Inflammatory macrophage (primary cell): ENCODE measurements around the gene UBALD1.
"Not testable (repeated sequence)": the region's sequence is repeated elsewhere in the genome, so short reads cannot be mapped to it uniquely, and the experiment has no call there.

Experiments used
- DNase-seq, 2 donors: peaks; one replicate each; pipeline ENCODE4 v3.0.0-alpha.2; 2020 to 2022

Gene UBALD1

GRCh38 chr16:4597174-4597573 is 17.5 kb downstream of the UBALD1 start:
- DNase-seq = no peak

- no peak for DNase-seq
Measured at GRCh38 chr16:4594433-4595410, 20.0 kb downstream of the UBALD1 start.

DNA sequence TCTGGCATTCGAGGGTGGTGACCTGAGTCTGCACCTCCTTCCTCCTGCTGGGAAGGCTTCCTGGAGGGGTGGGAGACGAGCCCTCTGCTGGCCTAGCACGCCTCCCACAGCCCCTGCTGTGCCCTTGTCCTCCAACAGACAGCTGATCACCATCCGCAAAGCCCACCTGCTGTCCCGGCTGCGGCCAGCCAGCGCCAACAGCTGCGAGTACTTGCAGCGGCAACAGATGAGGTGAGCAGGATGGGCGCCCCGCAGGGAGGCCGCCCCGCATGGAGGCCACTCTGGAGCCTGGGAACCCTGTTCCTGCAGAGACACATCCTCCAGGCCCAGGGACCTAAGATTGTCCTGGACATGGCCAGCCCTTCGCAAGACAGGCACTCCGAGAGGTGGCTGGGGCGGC is 21.6 kb downstream of the UBALD1 start:
- no peak for DNase-seq

DNA sequence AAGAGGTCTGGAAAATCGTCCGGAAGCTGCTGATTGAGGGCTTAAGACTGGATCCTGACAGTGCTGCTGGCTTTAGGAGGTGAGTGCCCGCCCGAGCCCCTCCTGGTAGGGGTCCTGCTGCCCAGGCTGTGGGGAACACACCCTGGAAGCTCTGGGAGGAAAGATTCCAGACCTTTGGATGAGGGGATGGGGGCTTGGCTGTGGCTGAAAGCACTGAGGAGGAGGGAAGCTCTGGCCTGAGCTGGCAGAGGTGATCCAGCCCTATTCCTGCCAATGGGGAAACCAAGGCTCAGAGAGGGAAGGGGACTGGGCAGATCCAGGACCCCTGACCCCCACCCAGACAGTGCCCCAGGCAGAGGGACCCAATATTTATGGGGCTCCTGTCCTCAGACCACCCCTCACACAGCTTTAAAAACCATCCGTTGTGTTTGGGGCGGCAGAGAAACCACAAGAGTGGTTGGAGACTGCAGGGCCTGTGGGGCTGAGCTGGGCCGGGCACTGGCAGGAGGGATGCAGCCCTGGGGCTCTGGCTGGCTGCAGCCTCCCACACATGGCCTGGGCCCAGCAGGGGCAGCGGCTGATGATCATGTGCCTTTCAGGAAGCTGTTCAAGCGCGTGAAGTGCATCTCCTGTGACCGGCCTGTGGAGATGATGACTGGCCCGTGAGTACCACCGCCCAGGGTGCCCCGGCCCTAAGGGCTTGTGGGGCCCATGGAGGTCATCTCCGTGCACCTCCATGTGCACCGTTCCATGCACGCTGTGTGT is 22.8 kb downstream of the UBALD1 start:
- peak; percentile 20 to 34 for DNase-seq

DNA sequence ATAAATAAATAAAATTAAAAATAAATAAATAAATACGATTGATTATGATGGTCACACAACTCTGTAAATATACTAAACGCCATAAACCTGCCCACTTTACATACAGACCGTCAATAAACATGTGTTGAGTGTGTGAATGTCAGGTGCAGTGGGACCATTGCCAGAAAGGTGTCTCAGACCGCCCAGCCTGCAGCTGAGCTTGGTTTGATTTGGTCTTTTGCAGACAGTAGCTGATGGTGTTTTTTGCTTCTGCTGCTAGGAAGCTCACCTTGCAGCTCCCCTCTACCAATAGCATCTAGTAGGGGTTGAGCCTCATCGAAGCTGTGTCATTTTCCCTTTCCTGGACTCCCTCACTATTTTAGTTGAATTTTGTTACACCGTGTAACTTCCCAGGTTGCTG is 23.5 kb downstream of the UBALD1 start:
- DNase-seq = no peak

GRCh38 chr16:4588961-4589360 is 25.7 kb downstream of the UBALD1 start:
- DNase-seq = no peak

DNA sequence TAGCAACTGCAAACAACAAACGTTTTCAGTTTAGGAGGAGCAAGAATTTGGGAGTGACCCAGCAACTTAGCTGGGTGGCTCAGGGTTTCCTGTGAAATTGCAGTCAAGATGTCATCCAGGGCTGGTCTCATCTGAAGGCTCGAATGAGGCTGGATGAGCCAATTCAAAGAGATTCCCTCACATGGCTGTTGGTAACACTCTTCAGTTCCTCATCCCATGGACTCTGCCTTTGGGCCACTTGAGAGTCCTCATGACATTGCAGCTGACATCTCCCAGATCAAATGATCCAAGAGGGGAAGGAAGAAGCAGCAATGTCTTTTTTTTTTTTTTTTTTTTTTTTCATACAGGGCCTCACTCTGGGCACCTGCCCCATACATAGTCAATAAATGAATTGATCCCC is 26.3 kb downstream of the UBALD1 start:
- DNase-seq = peak; percentile 55 to 75

- no peak for DNase-seq
Measured at GRCh38 chr16:4586291-4586690, 28.4 kb downstream of the UBALD1 start.

DNA sequence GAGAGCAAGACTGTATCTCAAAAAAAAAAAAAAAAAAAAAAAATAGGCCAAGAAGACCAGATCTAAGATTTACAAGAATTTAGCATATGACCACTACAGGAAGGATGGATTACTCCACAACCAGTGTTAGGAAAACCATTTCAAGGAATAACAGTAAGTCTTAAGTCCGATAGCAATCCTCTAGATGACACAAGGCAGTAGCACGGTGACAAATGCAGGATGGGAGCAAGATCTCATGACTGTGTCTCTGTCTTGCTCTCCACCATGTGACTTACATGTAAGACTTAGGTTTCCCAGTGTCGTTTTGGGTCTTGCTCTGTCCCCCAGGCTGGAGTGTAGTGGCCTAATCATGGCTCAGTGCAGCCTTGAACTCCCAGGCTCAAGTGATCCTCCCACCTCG is 30.8 kb downstream of the UBALD1 start:
- DNase-seq = peak; percentile 74

- no peak for DNase-seq
Measured at GRCh38 chr16:4580250-4580649, 34.4 kb downstream of the UBALD1 start.

DNA sequence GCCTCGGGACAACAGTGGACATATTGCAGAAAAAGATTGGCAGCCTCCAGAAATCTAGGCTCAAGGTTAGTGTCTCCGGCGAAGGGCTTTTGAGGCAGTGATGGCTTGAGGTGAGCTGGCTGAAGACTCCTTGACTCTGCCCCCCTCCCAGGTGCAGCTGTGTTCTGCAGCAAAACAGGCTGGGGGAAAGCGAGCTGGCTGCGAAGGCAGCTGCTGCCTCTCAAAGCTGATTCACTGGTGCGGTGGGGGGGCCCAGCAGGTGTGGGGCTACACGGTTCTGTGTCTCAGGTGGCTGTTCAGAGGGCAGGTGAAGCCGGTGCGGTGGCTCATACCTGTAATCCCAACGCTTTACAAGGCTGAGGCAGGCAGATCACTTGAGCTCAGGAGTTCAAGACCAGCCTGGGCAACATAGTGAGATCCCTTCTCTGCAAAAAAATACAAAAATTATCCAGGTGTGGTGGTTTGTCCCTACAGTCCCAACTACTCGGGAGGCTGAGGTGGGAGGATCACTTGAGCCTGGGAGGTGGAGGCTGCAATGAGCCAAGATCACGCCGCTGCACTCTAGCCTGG is 35.6 kb downstream of the UBALD1 start:
- no peak for DNase-seq

- DNase-seq = no peak
Measured at GRCh38 chr16:4576008-4576407, 38.7 kb downstream of the UBALD1 start.

DNA sequence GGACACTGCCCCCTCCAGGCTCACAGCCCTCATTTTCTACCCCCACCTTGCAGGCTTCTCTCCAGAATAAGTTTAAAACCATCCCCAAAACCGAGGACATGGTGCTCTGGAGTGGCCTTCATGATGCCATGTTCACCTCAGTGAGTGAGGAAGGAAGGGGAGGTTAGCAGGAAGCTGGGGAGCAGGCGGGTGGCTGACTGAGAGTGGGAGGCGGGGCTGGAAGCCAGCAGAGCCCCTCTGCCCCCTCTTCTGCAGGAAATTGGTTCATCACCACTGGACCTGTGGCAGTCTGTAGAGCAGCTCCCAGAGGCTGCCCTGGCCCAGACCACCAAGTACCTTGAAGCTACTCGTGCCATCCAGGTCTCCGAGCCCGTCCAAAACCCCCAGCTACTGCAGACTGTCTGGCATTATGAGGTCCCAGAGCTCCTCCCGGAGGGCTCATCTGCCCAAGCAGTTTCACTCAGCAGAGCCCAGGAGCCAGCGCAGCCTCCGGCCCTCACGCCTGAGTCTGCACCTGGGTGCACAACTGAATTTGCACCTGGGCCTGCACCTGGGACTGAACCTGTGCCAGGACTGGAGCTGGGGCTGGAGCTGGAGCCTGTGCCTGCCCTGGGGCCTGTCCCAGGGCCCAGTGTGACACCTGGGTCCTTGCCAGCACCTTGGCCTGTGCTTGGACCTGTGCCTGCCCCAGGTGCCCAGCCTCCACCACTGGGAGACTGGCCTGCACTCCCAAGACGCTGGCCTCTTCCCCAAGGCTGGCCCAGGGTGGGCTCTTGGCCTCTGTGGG is 39.6 kb downstream of the UBALD1 start:
- no peak for DNase-seq

DNA sequence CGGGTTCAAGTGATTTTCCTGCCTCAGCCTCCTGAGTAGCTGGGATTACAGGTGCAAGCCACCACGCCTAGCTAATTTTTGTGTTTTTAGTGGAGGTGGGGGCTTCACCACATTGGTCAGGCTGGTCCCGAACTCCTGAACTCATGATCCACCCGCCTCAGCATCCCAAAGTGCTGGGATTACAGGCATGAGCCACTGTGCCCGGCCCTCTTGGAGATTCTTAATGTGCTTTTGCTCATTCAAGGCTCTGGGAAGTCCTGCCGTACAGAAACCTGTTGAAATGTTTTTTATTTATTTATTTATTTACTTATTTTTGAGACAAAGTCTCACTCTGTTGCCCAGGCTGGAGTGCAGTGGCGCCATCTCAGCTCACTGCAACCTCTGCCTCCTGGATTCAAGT is 40.8 kb downstream of the UBALD1 start:
- not testable (repeated sequence) for DNase-seq

GRCh38 chr16:4572715-4573114 is 42.0 kb downstream of the UBALD1 start:
- peak; percentile 32 to 57 for DNase-seq

DNA sequence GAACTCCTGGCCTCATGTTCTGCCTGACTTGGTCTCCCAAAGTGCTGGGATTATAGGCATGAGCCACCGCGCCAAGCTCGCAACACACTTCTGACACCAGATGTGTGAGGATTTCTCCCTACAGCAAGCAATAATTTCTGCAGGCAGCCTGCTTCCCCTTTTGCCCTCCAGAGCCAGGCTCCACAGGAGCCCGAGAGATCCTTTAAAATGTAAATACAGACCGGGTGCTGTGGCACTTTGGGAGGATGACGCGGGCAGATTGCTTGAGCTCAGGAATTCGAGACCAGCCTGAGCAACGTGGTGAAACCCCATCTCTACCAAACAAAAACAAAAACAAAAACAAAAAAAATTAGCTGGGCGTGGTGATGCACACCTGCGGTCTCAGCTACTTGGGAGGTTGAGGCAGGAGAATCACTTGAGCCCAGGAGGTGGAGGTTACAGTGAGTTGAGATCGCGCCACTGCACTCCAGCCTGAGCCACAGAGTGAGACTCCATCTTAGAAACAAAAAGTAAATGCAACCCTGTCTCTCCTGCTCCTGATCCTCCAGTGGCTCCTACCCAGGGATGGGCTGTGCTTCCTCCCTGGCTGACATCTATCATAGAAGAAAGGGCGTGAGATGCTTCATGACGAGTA is 43.9 kb downstream of the UBALD1 start:
- DNase-seq = peak in 1 of 2 donors; percentile 4

- DNase-seq = no peak
Measured at GRCh38 chr16:4570086-4570485, 44.6 kb downstream of the UBALD1 start.

DNA sequence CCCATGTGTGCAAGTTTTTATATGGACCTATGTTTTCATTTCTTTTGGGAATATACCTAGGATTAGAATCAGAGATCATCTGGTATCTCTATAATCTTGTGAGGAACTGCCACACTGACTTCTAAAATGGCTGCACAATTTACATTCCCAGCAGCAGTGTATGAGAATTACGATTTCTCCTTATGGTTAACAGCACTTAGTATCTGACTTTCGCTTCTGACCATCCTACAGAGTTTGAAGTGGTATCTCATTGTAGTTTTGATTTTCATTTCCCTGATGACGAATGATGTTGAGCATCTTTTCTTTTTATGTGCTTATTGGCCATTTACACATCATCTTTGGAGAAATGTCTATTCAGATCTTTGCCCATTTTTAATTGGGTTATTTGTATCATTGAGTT is 48.5 kb downstream of the UBALD1 start:
- no peak for DNase-seq

DNA sequence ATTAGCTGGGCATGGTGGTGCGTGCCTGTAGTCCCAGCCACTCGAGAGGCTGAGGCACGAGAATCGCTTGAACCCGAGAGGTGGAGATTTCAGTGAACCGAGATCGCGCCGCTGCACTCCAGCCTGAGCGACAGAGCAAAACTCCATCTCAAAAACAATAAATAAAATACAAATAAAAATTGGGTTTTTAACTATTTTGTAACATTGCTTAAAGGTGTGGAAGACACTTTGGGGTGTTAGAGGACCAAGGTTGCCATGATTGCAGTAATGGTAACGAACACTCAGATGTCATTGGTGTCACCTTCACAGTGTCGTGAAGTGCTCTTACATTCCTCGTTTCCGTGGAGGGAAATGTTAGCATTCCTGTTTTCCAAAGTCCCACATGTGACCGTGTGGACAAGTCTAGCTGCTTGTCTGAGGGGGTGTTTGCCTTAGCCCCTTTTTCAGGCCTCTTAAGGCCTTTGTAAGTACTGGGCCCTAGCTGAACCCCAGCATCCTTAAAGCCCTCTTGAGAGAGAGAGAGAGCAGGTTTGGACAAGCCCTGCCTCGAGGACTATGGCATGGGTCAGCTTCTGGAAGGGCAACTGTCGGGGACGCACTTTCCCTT is 49.9 kb downstream of the UBALD1 start:
- no peak for DNase-seq

DNA sequence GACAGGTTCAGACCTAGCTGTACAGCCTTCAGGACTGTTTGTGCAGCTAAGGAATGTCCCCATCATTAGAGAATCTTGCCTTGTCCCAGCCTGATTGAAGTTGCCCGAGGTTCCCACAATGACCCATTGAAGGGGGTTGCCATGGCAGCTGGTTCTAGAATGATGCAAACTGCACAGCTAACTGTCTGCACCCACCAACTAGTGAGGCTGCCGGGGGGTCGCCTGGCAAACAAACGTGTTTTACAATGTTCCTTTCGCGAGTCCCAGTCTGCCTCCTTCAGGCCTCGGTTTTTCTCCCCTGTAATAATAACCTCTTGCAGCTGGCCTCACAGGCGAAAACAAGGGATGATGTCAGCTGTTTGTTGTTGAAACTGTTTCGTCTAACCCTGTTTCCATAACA is 53.1 kb downstream of the UBALD1 start:
- no peak for DNase-seq
